DOHH2 (cell line): ENCODE results near the gene MRGPRD.

Experiments used
- H3F3A ChIP-seq: fragments of 200-600 bp; sonication (generic), shearing (Covaris generic); 2 replicates; pipeline ENCODE4 v1.6.0; 2016; ENCODE audit warnings: antibody characterized with exemption, mild to moderate bottlenecking; ENCODE audit not compliant: control insufficient read depth, insufficient read depth
- H3K27ac ChIP-seq: fragments of 200-600 bp; sonication (generic); 2 replicates; pipeline ENCODE4 v1.5.1; 2014; ENCODE audit warnings: low read depth, mild to moderate bottlenecking, low read length, moderate library complexity
- H3K27me3 ChIP-seq: fragments of 200-600 bp; sonication (generic); 2 replicates; pipeline ENCODE4 v1.6.1; 2014; ENCODE audit warnings: mild to moderate bottlenecking, low read length, mixed read lengths; ENCODE audit not compliant: control insufficient read depth
- H3K36me3 ChIP-seq: fragments of 200-600 bp; sonication (generic); 2 replicates; pipeline ENCODE4 v1.6.1; 2014; ENCODE audit warnings: mild to moderate bottlenecking, low read length, moderate library complexity, mixed read lengths; ENCODE audit not compliant: control insufficient read depth
- H3K4me1 ChIP-seq: fragments of 200-600 bp; sonication (generic); 2 replicates; pipeline ENCODE4 v1.6.1; 2014; ENCODE audit warnings: mild to moderate bottlenecking, low read length, mixed read lengths; ENCODE audit not compliant: control insufficient read depth
- H3K4me2 ChIP-seq: fragments of 200-600 bp; sonication (generic); 2 replicates; pipeline ENCODE4 v1.6.0; 2014; ENCODE audit warnings: mild to moderate bottlenecking, low read length, moderate library complexity
- H3K4me3 ChIP-seq: fragments of 200-600 bp; sonication (generic); 2 replicates; pipeline ENCODE4 v1.5.1; 2014; ENCODE audit warnings: mild to moderate bottlenecking, low read length, mixed read lengths
- H3K79me2 ChIP-seq: fragments of 200-600 bp; sonication (generic); 2 replicates; pipeline ENCODE4 v1.6.1; 2014; ENCODE audit warnings: mild to moderate bottlenecking, low read length, mixed read lengths; ENCODE audit not compliant: control insufficient read depth
- H3K9me2 ChIP-seq: fragments of 200-600 bp; sonication (generic); replicated peaks from 2 replicates; pipeline ENCODE4 v1.6.1; 2014; ENCODE audit warnings: mild to moderate bottlenecking, low read length, mixed read lengths; ENCODE audit not compliant: control insufficient read depth
- H3K9me3 ChIP-seq: fragments of 200-600 bp; sonication (generic); 2 replicates; pipeline ENCODE4 v1.6.1; 2014; ENCODE audit warnings: antibody characterized with exemption, low read length, mixed read lengths; ENCODE audit not compliant: control insufficient read depth, insufficient read depth
- H4K20me1 ChIP-seq: fragments of 200-600 bp; sonication (generic); 2 replicates; pipeline ENCODE4 v1.6.0; 2014; ENCODE audit warnings: low read depth, mild to moderate bottlenecking, antibody characterized with exemption, low read length, moderate library complexity; ENCODE audit not compliant: control insufficient read depth, insufficient read depth
- EZH2phosphoT487 ChIP-seq: fragments of 200-600 bp; sonication (generic); IDR thresholded peaks from 2 replicates; pipeline ENCODE4 v1.6.1; 2017; ENCODE audit warnings: borderline replicate concordance, mild to moderate bottlenecking, antibody characterized with exemption, low read length, moderate library complexity, mixed read lengths
- TF ChIP-seq, protein P1 (sequence below): fragments of 200-600 bp; sonication (generic); IDR thresholded peaks from one replicate; pipeline ENCODE4 v1.5.1; 2014; ENCODE audit warnings: antibody characterized with exemption, mild to moderate bottlenecking, low read depth, low read length; ENCODE audit not compliant: poor library complexity, severe bottlenecking

The MRGPRD gene

DNA sequence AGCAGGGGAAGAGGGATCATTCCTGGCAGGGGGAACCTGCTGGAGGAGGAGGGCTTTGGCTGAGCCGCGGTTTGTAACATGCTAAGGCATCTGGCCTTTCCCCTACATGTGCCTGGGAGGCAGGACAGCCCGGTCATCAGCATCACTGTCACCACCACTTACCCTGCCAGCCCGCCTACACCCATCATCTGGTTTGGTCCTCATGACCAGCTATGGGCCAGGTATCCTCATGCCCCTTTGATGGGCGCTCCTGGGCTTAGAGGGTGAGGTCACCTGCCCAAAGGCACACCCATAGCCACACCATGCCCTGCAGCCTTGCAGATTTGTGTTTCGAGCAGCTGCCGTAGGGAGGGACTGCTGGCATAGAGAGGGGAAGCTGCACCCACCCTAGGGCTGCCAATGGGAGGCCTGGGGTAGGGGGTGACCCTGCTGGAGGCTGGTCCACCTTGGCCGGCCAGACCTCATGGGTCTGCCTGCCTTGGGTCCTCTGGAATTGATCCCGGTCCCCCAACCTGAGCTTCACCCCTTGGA is 29.6 kb upstream of the MRGPRD start:
- no peaks in the 10 kb centered on the region for H3K4me1 ChIP-seq
- no peak overlapping the region for H3K4me2 ChIP-seq

DNA sequence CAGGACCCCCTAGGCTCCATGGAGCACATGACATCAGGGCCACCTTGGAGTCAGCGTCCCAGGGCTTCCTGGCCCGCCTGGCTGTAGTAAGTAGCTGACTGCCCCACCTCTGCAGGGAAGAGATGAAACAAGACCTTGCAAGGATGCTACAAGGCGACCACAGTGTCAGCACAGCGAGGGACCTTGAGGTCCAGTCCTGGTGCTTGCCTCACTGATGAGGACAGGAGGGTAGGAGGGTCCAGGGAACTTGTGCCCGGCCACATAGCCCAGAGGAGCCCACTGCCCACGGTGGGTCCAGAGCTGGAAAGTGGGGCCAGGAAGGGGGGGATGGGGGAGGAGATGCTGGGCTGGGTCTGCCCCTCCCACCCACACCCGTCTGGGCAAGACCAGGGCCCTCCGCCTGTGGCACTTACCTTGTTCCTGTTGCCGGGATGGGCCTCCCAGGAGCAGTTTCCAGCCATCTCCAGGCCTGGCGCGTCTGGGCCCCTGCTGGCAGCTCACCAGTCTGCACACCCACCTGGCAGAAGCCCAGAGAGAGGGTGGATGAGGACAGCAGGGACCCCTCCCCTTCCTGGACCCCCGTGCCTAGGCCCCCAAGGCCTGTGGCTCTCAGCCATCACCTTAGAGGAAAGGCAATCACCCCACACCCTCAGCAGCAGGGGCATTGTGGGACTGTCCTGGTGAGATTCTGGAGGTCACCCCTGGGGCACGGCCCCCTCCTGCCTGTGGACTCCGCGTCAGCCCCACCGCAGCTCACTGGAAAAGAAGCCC is 28.8 kb upstream of the MRGPRD start:
- H3K4me2 ChIP-seq, result no peak overlapping the region
- H3K79me2 ChIP-seq, result no peaks in the 10 kb centered on the region
- peaks cover 4% of the 10 kb centered on the region; the same call in 1 of the 2 replicates for H3K27me3 ChIP-seq
- no peak overlapping the region for H3K27ac ChIP-seq
- no peaks in the 10 kb centered on the region for H3K9me2 ChIP-seq
- H3K36me3 ChIP-seq, result no peaks in the 10 kb centered on the region
- H4K20me1 ChIP-seq, result no peaks in the 10 kb centered on the region
- H3F3A ChIP-seq, result no peaks in the 10 kb centered on the region
- H3K4me1 ChIP-seq, result no peaks in the 10 kb centered on the region
- TF ChIP-seq, protein P1, sequence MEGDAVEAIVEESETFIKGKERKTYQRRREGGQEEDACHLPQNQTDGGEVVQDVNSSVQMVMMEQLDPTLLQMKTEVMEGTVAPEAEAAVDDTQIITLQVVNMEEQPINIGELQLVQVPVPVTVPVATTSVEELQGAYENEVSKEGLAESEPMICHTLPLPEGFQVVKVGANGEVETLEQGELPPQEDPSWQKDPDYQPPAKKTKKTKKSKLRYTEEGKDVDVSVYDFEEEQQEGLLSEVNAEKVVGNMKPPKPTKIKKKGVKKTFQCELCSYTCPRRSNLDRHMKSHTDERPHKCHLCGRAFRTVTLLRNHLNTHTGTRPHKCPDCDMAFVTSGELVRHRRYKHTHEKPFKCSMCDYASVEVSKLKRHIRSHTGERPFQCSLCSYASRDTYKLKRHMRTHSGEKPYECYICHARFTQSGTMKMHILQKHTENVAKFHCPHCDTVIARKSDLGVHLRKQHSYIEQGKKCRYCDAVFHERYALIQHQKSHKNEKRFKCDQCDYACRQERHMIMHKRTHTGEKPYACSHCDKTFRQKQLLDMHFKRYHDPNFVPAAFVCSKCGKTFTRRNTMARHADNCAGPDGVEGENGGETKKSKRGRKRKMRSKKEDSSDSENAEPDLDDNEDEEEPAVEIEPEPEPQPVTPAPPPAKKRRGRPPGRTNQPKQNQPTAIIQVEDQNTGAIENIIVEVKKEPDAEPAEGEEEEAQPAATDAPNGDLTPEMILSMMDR, result no peak
- no peak for TF ChIP-seq EZH2phosphoT487
- H3K9me3 ChIP-seq, result no peaks in the 10 kb centered on the region
- H3K4me3 ChIP-seq, result no peak overlapping the region

More for the DNA sequence above, 29.6 kb upstream of the MRGPRD start:
- Histone ChIP-seq H3K9me2 (no peaks in the 10 kb centered on the region), H4K20me1 (no peaks in the 10 kb centered on the region), H3K9me3 (no peaks in the 10 kb centered on the region), H3K27ac (no peak overlapping the region), H3K79me2 (no peaks in the 10 kb centered on the region), H3K36me3 (no peaks in the 10 kb centered on the region), H3K4me3 (no peak overlapping the region), H3F3A (no peaks in the 10 kb centered on the region), H3K27me3 (peaks cover 4% of the 10 kb centered on the region; the same call in 1 of the 2 replicates)
- TF ChIP-seq, protein P1, result no peak
- no peak for TF ChIP-seq EZH2phosphoT487

DNA sequence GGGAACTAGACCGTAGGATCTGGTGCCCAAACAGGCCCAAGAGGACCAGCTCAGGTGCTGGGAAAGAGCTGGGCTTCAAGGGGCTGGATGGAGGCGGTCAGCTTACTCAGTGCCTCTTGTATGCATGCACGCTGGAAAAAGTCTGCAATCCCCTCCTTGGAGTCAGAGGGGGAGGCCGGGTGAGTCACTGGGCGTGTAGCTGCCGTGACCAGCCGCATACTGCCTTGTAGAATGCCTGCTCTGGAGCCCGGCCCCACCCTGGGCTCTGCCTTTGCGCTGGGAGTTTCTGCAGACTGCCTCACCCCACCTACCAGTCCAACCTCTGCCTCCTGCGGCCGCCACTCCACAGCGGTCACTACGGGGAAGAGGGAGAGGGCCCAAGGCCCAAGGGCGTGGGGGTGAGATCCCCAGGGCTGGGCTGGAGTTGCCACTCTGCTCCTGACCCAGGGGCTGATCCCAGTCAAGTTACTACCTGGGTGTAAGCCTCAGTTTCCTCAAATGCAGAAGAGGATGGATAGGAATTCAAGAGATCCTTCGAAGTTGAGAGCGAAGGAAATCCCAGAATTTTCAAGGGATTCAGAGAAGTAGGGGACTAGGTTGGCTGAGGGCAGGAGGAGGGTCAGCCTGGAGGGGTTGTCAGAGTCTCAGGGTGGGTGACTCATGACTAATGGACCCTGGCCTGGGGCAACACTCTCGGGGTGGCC is 28.1 kb upstream of the MRGPRD start:
- Histone ChIP-seq H3F3A (no peaks in the 10 kb centered on the region), H3K36me3 (no peaks in the 10 kb centered on the region), H4K20me1 (no peaks in the 10 kb centered on the region), H3K4me2 (no peak overlapping the region), H3K79me2 (no peaks in the 10 kb centered on the region), H3K4me3 (no peak overlapping the region), H3K4me1 (no peaks in the 10 kb centered on the region), H3K27ac (no peak overlapping the region), H3K9me3 (no peaks in the 10 kb centered on the region), H3K9me2 (no peaks in the 10 kb centered on the region), H3K27me3 (peaks cover 4% of the 10 kb centered on the region; the same call in 1 of the 2 replicates)
- TF ChIP-seq, protein P1, result no peak
- TF ChIP-seq EZH2phosphoT487, result no peak
